ENCODE data around the gene ZNF189. TPM values are rescaled to one million over a fixed set of nuclear protein-coding genes. Genes with fewer than 3 reads are reported as not detected.

The ZNF189 gene
- total RNA-seq, 1 experiment from 2014 or later, result 15.8 TPM

GRCh38 chr9:101449071-101449721 is 50.5 kb downstream of the ZNF189 start:
- Histone ChIP-seq H3K23me2 (ENCODE audit: insufficient read length, low read depth, low read length, poor library complexity, severe bottlenecking) (no peaks in the 10 kb centered on the region), H2AFZ (ENCODE audit: low read length) (no peak overlapping the region), H4K20me1 (ENCODE audit: control insufficient read depth, insufficient read depth, insufficient read length) (no peaks in the 10 kb centered on the region), H2AK5ac (ENCODE audit: insufficient read length, low read length) (no peak overlapping the region), H4K8ac (replicated peaks; ENCODE audit: insufficient read length, low read depth, low read length) (no peak overlapping the region), H3K9me3 (ENCODE audit: control insufficient read depth, low read depth, low read length) (no peaks in the 10 kb centered on the region), H3K27me3 (ENCODE audit: insufficient read depth, low read length) (no peaks in the 10 kb centered on the region), H2BK20ac (ENCODE audit: low read depth, low read length, poor library complexity, severe bottlenecking) (no peak overlapping the region), H3K4me1 (ENCODE audit: insufficient read depth, low read length) (no peaks in the 10 kb centered on the region), H3K27ac (ENCODE audit: insufficient read length, low read depth, low read length) (no peak overlapping the region), H2BK15ac (ENCODE audit: low read depth, low read length) (no peak overlapping the region), H4K5ac (ENCODE audit: insufficient read length, low read depth, low read length) (no peak overlapping the region), H3K4ac (ENCODE audit: low read depth, low read length) (no peak overlapping the region), H2BK5ac (ENCODE audit: insufficient read length, low read length) (no peak overlapping the region), H2BK12ac (ENCODE audit: insufficient read length, low read depth, low read length) (no peak overlapping the region), H3K23ac (ENCODE audit: insufficient read length, low read depth, low read length) (no peak overlapping the region), H2BK120ac (ENCODE audit: low read depth, low read length, poor library complexity, severe bottlenecking) (no peak overlapping the region), H3K79me1 (ENCODE audit: insufficient read depth, low read depth, low read length, poor library complexity, severe bottlenecking) (no peaks in the 10 kb centered on the region), H3K9ac (ENCODE audit: extremely low read depth, insufficient read length, low read length) (peak overlapping the region; percentile 35), H3K4me2 (ENCODE audit: insufficient read depth, insufficient read length, low read length) (peak overlapping the region; percentile 25), H4K91ac (ENCODE audit: insufficient read length, low read depth, low read length) (no peak overlapping the region), H3K56ac (ENCODE audit: insufficient read length, low read depth, low read length) (no peak overlapping the region), H3T11ph (ENCODE audit: low read length) (no peak overlapping the region), H3K79me2 (ENCODE audit: insufficient read depth, low read length) (no peaks in the 10 kb centered on the region), H3K14ac (ENCODE audit: insufficient read depth, low read length) (peak overlapping the region; percentile 87; the same call in 1 of the 2 replicates), H3K18ac (ENCODE audit: insufficient read length, low read depth, low read length) (peak overlapping the region; percentile 86)
- H3K9me3 Mint-ChIP-seq, result peaks cover 22 to 26% of the 10 kb centered on the region in 2 experiments
- DNase-seq, result peak; percentile 92
- peak overlapping the region; percentile 83 to 85 for H3K4me3 Mint-ChIP-seq
- no CpG with 5 or more reads among the region's 40 CpGs for WGBS (ENCODE audit: extremely low coverage, insufficient read length, low lambda C conversion rate)
- peak overlapping the region in 2 of 3 experiments; percentile 71 to 73; a peak in 2 of 7 replicates for H3K27ac Mint-ChIP-seq
- peak; percentile 83 for TF ChIP-seq CTCF (conservative IDR thresholded peaks at IDR 0.05)
- peaks cover 8 to 17% of the 10 kb centered on the region in 2 experiments for H3K4me1 Mint-ChIP-seq
- peaks cover 7 to 22% (median 18%) of the 10 kb centered on the region in 3 experiments; a peak in 6 of 7 replicates for H3K36me3 Mint-ChIP-seq (ENCODE audit: insufficient read depth in 1 of 3, low read depth in 3 of 3)
- peaks cover 3% of the 10 kb centered on the region; the same call in 1 of the 2 replicates for H3K27me3 Mint-ChIP-seq (ENCODE audit: low read depth)
